Esophagus squamous epithelium (tissue), 5 donors: ENCODE measurements around the gene NEK1. TPM values are rescaled to one million over a fixed set of nuclear protein-coding genes. Genes with fewer than 3 reads are reported as not detected.

Experiments
- DNase-seq: peaks from one replicate; lab custom pipeline; 2025; lab: John Stamatoyannopoulos, UW
- H3K27ac ChIP-seq, 4 donors: fragments of 200-600 bp; sonication (generic); one replicate each; pipeline ENCODE4 v1.5.1; 2016 to 2019; ENCODE audit warnings: mild to moderate bottlenecking in 1 of 4
- H3K27me3 ChIP-seq, 4 donors: fragments of 200-600 bp; sonication (generic); 1 replicate in 3 of 4; 2 replicates in 1 of 4; pipeline versions ENCODE4 v1.5.1 to v1.6.0; 2017 to 2021; ENCODE audit warnings: antibody characterized with exemption in 1 of 4
- H3K36me3 ChIP-seq, 3 donors: fragments of 200-600 bp; sonication (generic); one replicate each; pipeline ENCODE4 v1.5.1; 2016 to 2019
- H3K4me1 ChIP-seq, 3 donors: fragments of 200-600 bp; sonication (generic); one replicate each; pipeline ENCODE4 v1.5.1; 2017 to 2019
- H3K4me3 ChIP-seq, 4 donors: fragments of 200-600 bp; sonication (generic); 1 replicate in 3 of 4; 2 replicates in 1 of 4; pipeline ENCODE4 v1.5.1; 2016 to 2019; ENCODE audit warnings: mild to moderate bottlenecking in 2 of 4, moderate library complexity in 1 of 4
- H3K9me3 ChIP-seq, 3 donors: fragments of 200-600 bp; sonication (generic); one replicate each; pipeline ENCODE4 v1.5.1; 2016 to 2019
- POLR2A ChIP-seq, 4 donors: fragments of 450-650 bp; IDR thresholded peaks; one replicate each; pipeline ENCODE4 v1.6.1; 2017; ENCODE audit warnings: antibody characterized with exemption in 4 of 4, mild to moderate bottlenecking in 4 of 4, moderate library complexity in 3 of 4
- WGBS, 2 donors: methylation state at CpG; one replicate each; pipeline ENCODE4 v1.1.5; 2018; 5-methylcytosine and 5-hydroxymethylcytosine counted together
- intact Hi-C: fragments of 100-400 bp; cut with DNase I; formaldehyde crosslinking; loops from one replicate; pipeline ENCODE4 v1.15.0; 2022
- total RNA-seq, 4 donors: library from RNA; depleted of rRNA; stranded (reverse); fragments of >200 nt; gene quantifications; one replicate each; pipeline ENCODE4 v1.1.0, GENCODE V29; 2016
- TF ChIP-seq, protein P1 (sequence below), 6 experiments: fragments of 450-650 bp in 4 of 6; fragments of 200-600 bp in 2 of 6; sonication (generic) in 2 of 6; IDR thresholded peaks; one replicate each; pipeline ENCODE4 v1.5.1; 2016 to 2019; ENCODE audit warnings: antibody characterized with exemption in 6 of 6, mild to moderate bottlenecking in 4 of 6, moderate library complexity in 4 of 6
- donor health status: DM: yes; HTN: yes; CAD: no.

Gene NEK1
- total RNA-seq, 4 donors from 2014 or later, result 3.8 to 12.0 (median 7.5) TPM

DNA sequence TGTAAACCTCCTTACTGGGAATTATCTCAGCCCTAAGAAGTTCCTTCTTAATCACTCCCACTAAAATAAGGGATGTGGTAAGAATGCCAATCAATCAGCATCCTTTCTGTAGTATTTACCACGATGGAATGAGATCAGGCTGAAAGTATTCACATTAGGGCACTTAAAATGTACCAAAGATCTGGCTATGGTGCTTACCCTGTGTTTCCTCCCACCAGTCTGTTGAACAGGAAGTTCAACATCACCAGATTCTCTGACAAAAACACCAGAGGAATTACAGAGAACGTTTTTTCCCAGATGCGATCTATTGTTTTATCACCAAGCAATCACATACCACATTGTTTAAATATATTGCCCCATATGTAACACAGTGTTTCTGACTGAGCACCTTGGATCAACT is 5.9 kb upstream of the NEK1 start:
- DNase-seq, result no peak
- no peak overlapping the region for H3K4me3 ChIP-seq
- no peaks in the 10 kb centered on the region for H3K9me3 ChIP-seq
- no peak for TF ChIP-seq POLR2A (IDR thresholded peaks at IDR 0.05)
- TF ChIP-seq, protein P1, sequence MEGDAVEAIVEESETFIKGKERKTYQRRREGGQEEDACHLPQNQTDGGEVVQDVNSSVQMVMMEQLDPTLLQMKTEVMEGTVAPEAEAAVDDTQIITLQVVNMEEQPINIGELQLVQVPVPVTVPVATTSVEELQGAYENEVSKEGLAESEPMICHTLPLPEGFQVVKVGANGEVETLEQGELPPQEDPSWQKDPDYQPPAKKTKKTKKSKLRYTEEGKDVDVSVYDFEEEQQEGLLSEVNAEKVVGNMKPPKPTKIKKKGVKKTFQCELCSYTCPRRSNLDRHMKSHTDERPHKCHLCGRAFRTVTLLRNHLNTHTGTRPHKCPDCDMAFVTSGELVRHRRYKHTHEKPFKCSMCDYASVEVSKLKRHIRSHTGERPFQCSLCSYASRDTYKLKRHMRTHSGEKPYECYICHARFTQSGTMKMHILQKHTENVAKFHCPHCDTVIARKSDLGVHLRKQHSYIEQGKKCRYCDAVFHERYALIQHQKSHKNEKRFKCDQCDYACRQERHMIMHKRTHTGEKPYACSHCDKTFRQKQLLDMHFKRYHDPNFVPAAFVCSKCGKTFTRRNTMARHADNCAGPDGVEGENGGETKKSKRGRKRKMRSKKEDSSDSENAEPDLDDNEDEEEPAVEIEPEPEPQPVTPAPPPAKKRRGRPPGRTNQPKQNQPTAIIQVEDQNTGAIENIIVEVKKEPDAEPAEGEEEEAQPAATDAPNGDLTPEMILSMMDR (IDR thresholded peaks at IDR 0.05), result no peak
- intact Hi-C loops, result loop anchor here (10.0 kb wide), 1 partner anchor 407 kb away; the partner anchor contains the start of gene MFAP3L
- no peak overlapping the region for H3K27ac ChIP-seq
- H3K4me1 ChIP-seq, result peaks cover 0 to 44% (median 16%) of the 10 kb centered on the region in 3 donors
- no peaks in the 10 kb centered on the region for H3K27me3 ChIP-seq
- 54 to 56% methylated on average over 3 of the region's 3 CpGs for WGBS, 2 donors
- H3K36me3 ChIP-seq, result no peaks in the 10 kb centered on the region

DNA sequence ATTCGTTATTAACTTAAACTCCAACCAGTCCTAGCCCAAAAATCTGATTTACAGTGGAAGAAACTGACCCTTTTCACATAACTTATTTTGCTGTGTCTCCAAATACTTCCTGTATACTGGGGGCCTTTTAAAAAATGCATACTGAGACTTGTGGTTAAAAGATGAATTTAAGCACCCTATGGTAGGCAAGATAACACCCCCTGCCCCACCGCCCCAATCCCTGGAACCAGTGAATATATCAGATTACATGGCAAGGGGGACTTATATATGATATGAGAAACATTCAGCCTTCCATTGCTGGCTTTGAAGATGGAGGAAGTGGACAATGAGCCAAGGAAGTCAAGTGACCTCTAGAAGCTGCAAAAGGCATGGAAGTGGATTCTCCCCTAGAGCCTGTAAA is 4.9 kb upstream of the NEK1 start:
- TF ChIP-seq POLR2A (IDR thresholded peaks at IDR 0.05), result no peak
- TF ChIP-seq, protein P1 (IDR thresholded peaks at IDR 0.05), result no peak
- H3K27ac ChIP-seq, result no peak overlapping the region
- 73 to 86% methylated on average over 2 of the region's 2 CpGs for WGBS, 2 donors
- no peaks in the 10 kb centered on the region for H3K9me3 ChIP-seq
- H3K36me3 ChIP-seq, result no peaks in the 10 kb centered on the region
- H3K4me3 ChIP-seq, result no peak overlapping the region
- intact Hi-C loops, result loop anchor here (10.0 kb wide), 1 partner anchor 407 kb away; the partner anchor contains the start of gene MFAP3L
- peaks cover 0 to 41% (median 9%) of the 10 kb centered on the region in 3 donors for H3K4me1 ChIP-seq
- no peaks in the 10 kb centered on the region for H3K27me3 ChIP-seq
- DNase-seq, result no peak

DNA sequence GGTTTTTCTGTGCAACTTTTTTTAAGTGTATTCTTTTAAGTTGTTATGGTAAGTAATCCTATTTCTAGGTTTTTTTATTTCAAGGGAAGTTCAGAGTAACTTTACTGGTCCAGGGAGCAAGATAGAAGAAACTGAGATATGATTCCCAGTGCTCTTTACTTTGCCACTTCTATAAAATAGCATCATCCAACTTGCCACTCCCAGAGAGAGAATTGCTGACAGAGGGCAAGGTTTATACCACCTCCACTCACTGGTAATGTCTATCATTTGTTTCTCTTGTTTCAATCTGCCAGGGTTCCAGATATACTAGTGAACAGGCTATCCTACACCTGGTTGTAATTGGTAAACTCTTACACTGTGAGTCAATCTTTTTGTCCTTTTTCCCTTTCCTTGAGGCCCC is 4.5 kb upstream of the NEK1 start:
- Histone ChIP-seq H3K27ac (no peak overlapping the region), H3K36me3 (no peaks in the 10 kb centered on the region), H3K4me3 (no peak overlapping the region), H3K4me1 (peaks cover 0 to 37% (median 6%) of the 10 kb centered on the region in 3 donors), H3K9me3 (no peaks in the 10 kb centered on the region), H3K27me3 (no peaks in the 10 kb centered on the region)
- TF ChIP-seq POLR2A (IDR thresholded peaks at IDR 0.05), result no peak
- TF ChIP-seq, protein P1 (IDR thresholded peaks at IDR 0.05), result no peak
- no peak for DNase-seq
- intact Hi-C loops, result loop anchor here (10.0 kb wide), 1 partner anchor 408 kb away; the partner anchor contains the start of gene MFAP3L

DNA sequence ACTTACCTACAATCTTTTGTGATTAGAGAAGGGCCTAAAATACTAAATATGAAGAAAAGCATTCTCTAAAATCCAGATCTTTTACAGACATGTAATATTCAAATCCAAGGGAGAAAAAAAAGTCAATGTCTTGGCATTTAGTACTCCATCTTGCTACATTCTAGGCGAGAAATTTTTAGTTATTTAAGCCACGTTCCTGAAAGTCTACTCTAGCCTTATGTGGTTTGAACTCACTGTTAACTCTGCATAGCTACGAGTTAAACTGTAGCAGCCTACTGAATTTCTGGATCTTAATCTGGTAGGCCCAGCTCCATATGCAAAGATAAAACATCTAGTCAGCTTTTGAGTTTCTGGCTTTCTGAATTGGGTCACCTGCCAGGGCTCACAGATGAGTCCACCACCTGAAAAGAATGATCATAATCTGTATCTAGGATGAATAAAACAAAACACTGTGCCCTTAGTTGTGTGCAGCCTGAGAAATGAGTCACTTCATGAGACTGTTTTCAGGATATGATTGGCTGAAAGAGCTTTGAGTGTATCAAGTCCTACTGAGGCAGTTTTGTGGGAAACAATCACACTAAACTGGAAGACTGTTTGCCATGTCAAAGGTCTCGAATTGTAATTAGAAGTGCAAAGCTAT is 3.2 kb upstream of the NEK1 start:
- H3K36me3 ChIP-seq, result no peaks in the 10 kb centered on the region
- peaks cover 0 to 43% (median 10%) of the 10 kb centered on the region in 3 donors for H3K4me1 ChIP-seq
- TF ChIP-seq, protein P1 (IDR thresholded peaks at IDR 0.05), result no peak
- TF ChIP-seq POLR2A (IDR thresholded peaks at IDR 0.05), result no peak
- 69 to 76% methylated on average over 4 of the region's 4 CpGs for WGBS, 2 donors
- no peak overlapping the region for H3K4me3 ChIP-seq
- no peaks in the 10 kb centered on the region for H3K9me3 ChIP-seq
- H3K27me3 ChIP-seq, result no peaks in the 10 kb centered on the region
- no peak for DNase-seq
- intact Hi-C loops, result loop anchor here (10.0 kb wide), 1 partner anchor 409 kb away; the partner anchor contains the start of gene MFAP3L
- H3K27ac ChIP-seq, result no peak overlapping the region
